Subcutaneous preadipocyte (primary cell): ENCODE measurements around the gene SS18L1. TPM values are rescaled to one million over a fixed set of nuclear protein-coding genes. Genes with fewer than 3 reads are reported as not detected.

ENCODE experiments used
- total RNA-seq: library from RNA; depleted of rRNA; stranded (reverse); fragments of >200 nt; gene quantifications from 2 replicates; pipeline ENCODE4 v1.2.3, GENCODE V29; 2012

Gene SS18L1
- total RNA-seq = 12.1 and 14.3 TPM in 2 replicates

GRCh38 chr20:62143081-62143956, at the start of gene SS18L1, which contains the start of gene PSMA7:
SS18L1 (plus strand) TSS chr20:62143769; CDS start chr20:62143821, 52 bp downstream.
PSMA7 (minus strand) TSS chr20:62143394; CDS start chr20:62143303, 91 bp downstream.

GRCh38 chr20:62121776-62122653, 21.6 kb upstream of the SS18L1 start, which contains the start of gene LSM14B:
LSM14B (plus strand) TSS chr20:62122475; CDS start chr20:62122667, 192 bp downstream.

GRCh38 chr20:62182469-62183425, 39.2 kb downstream of the SS18L1 start, which contains the start of gene MTG2:
MTG2 (plus strand) TSS chr20:62183028; CDS start chr20:62193421, 10,393 bp downstream.

GRCh38 chr20:62219992-62220665, 76.6 kb downstream of the SS18L1 start, which contains the start of gene HRH3:
HRH3 (minus strand) TSS chr20:62220278; CDS start chr20:62219970, 308 bp downstream.

Other genes with a start within 250 kb of the SS18L1 start
- 4.8 and 8.0 TPM in 2 replicates for gene TAF4, start 77.9 kb upstream of the SS18L1 start, total RNA-seq
- 32.3 and 34.8 TPM in 2 replicates for gene LSM14B, start 21.3 kb upstream of the SS18L1 start, total RNA-seq
- 283 and 322 TPM in 2 replicates for gene PSMA7, start 375 bp upstream of the SS18L1 start, total RNA-seq
- gene MTG2, start 39.3 kb downstream of the SS18L1 start, total RNA-seq = 15.8 and 24.0 TPM in 2 replicates
- gene HRH3, start 76.5 kb downstream of the SS18L1 start, total RNA-seq = not detected in 2 replicates
- 14.7 and 18.6 TPM in 2 replicates for gene OSBPL2, start 94.8 kb downstream of the SS18L1 start, total RNA-seq
- 112 and 115 TPM in 2 replicates for gene ADRM1, start 159.2 kb downstream of the SS18L1 start, total RNA-seq
- gene LAMA5, start 223.5 kb downstream of the SS18L1 start, total RNA-seq = 33.1 and 88.8 TPM in 2 replicates
- 347 and 816 TPM in 2 replicates for gene RPS21, start 243.3 kb downstream of the SS18L1 start, total RNA-seq